ENCODE data around the gene ADAMTS5.

The ADAMTS5 gene

DNA sequence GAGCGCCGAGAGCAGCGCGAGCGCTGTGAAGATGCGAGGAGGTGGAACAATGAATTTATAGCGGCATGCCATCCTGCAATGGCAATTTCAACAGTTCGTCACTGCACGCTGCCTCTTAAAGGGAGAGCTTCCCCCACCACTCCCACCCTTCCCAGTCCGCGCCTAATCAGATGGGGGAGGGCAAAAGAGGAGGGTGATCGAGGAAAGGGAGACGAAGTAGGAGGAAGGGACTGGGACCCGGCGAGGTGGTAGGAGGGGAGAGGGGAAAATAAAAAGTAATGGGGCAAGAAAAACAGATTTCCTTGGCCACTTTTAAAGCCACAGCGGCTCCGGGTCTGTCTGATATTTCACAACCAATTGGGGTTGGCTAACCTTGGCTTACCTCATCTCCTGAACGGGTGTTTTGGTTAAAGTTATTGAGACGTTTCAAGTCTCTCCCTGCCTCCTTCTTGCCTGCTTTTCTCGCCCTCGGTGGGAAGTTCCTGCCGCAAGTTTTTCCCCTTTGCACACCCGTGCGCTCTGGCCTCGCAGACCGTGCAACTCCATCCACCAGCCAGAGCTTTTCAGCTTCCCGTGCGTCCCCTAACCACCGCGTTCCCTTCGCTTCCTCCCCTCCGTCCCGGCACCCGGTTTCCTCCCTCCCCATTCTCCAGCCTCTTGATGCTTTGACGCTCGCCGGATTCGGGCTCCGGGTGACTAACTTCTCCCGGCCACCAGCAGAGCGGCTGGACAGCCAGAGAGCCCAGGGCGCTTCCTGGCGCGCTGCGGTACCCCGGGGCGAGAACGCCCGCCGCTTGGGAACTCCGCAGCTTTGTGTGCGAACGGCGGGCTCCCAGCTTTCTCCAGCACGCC lies at the start of gene ADAMTS5:
Gene ADAMTS5 (minus strand): TSS at position 27 of the 852 bp plus-strand sequence. CDS start 697 bp downstream, outside the sequence.
- TF ChIP-seq CTCF (IDR thresholded peaks at IDR 0.05): no peak
- no peak within 1 kb of the TSS for H3K27ac ChIP-seq
- H3K36me3 ChIP-seq: no peaks in the 10 kb centered on the region
- no peaks in the 10 kb centered on the region for H3K9me3 ChIP-seq
- peaks cover 87% of the 10 kb centered on the region for H3K27me3 ChIP-seq
- H3K4me3 ChIP-seq (ENCODE audit: low read depth in 1 of 2, low read length in 1 of 2): peak within 1 kb of the TSS; percentile 29 to 37
- peaks cover 17 to 18% of the 10 kb centered on the region in 2 experiments for H3K4me1 ChIP-seq (ENCODE audit: control insufficient read depth in 1 of 2, insufficient read depth in 1 of 2, low read depth in 1 of 2, low read length in 1 of 2)

DNA sequence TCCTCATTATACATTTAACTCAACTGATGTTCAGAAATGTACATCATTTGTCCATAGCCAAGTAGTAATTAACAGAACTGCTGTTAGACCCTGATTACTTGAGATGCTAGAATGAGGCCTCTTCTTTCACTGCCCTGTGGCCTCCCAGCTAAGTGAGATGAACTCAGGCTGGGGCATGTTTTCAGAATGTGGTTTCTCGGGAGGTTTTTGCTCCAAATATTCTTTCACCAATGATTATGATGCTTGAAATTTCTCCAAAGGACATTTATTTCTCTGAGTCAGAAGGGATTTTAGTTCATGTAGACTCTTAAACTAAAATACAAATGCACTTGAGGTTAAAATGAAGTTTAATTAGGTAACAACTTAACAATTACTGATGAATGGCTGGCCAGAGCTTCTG lies 34.6 kb upstream of the ADAMTS5 start:
- Histone ChIP-seq H3K9me3 (no peaks in the 10 kb centered on the region), H3K27me3 (no peaks in the 10 kb centered on the region), H3K36me3 (no peaks in the 10 kb centered on the region), H3K4me1 (ENCODE audit: control insufficient read depth in 1 of 2, insufficient read depth in 1 of 2, low read depth in 1 of 2, low read length in 1 of 2) (no peaks in the 10 kb centered on the region), H3K27ac (no peak overlapping the region), H3K4me3 (ENCODE audit: low read depth in 1 of 2, low read length in 1 of 2) (no peak overlapping the region)
- TF ChIP-seq CTCF (IDR thresholded peaks at IDR 0.05): no peak

GRCh38 chr21:26983576-26983975 lies 16.7 kb upstream of the ADAMTS5 start:
- Histone ChIP-seq H3K27me3 (no peaks in the 10 kb centered on the region), H3K9me3 (no peaks in the 10 kb centered on the region), H3K27ac (no peak overlapping the region), H3K4me1 (ENCODE audit: control insufficient read depth in 1 of 2, insufficient read depth in 1 of 2, low read depth in 1 of 2, low read length in 1 of 2) (no peaks in the 10 kb centered on the region), H3K4me3 (ENCODE audit: low read depth in 1 of 2, low read length in 1 of 2) (no peak overlapping the region), H3K36me3 (no peaks in the 10 kb centered on the region)
- TF ChIP-seq CTCF (IDR thresholded peaks at IDR 0.05): no peak

- no peak for TF ChIP-seq CTCF (IDR thresholded peaks at IDR 0.05)
- H3K27me3 ChIP-seq: no peaks in the 10 kb centered on the region
- H3K4me3 ChIP-seq (ENCODE audit: low read depth in 1 of 2, low read length in 1 of 2): no peak overlapping the region
- H3K4me1 ChIP-seq (ENCODE audit: control insufficient read depth in 1 of 2, insufficient read depth in 1 of 2, low read depth in 1 of 2, low read length in 1 of 2): no peaks in the 10 kb centered on the region
- H3K9me3 ChIP-seq: no peaks in the 10 kb centered on the region
- H3K36me3 ChIP-seq: no peaks in the 10 kb centered on the region
- H3K27ac ChIP-seq: no peak overlapping the region
Observed at GRCh38 chr21:26982767-26983166, 15.9 kb upstream of the ADAMTS5 start.

GRCh38 chr21:26977746-26978145 lies 10.9 kb upstream of the ADAMTS5 start:
- Histone ChIP-seq H3K27ac (no peak overlapping the region), H3K4me3 (ENCODE audit: low read depth in 1 of 2, low read length in 1 of 2) (no peak overlapping the region), H3K9me3 (no peaks in the 10 kb centered on the region), H3K36me3 (no peaks in the 10 kb centered on the region), H3K4me1 (ENCODE audit: control insufficient read depth in 1 of 2, insufficient read depth in 1 of 2, low read depth in 1 of 2, low read length in 1 of 2) (no peaks in the 10 kb centered on the region), H3K27me3 (no peaks in the 10 kb centered on the region)
- TF ChIP-seq CTCF (IDR thresholded peaks at IDR 0.05): no peak

All from neutrophil (primary cell).